Measurements from ENCODE around the gene NANOG. TPM values are rescaled to one million over a fixed set of nuclear protein-coding genes. Genes with fewer than 3 reads are reported as not detected.
"Not testable (repeated sequence)": the region's sequence is repeated elsewhere in the genome, so short reads cannot be mapped to it uniquely, and the experiment has no call there.

The NANOG gene
- total and polyA plus RNA-seq, 2 experiments from 2014 or later = 48.5 to 134 TPM

DNA sequence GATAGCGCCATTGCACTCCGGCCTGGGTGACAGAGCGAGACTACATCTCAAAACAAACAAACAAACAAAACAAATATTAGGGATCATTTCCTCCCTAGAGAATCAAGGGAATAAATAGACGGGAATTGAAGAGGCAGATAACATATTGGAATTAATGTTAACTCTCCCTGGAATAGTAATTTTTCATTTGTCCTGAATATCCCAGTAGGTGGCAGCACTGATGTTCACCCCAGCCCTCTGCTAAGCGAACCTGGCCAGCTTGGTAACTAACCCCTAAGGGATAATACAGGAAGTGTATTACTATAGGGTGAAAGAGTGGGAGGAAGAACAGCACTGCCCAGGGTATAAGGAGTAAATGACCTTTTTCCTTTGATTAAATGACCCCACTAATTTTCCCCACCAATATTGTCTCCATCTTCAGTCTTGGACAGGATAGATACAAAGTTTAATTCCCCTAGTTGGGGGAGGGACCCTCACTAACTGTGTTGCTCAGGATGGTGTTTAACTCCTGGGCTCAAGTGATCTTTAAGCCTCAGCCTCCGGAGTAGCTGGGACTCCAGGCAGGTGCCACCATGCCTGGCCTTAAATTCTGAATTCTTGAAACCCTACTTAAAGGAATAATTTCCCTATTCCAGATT, 43.0 kb downstream of the NANOG start:
- Histone ChIP-seq H3K79me2 (replicated peaks; ENCODE audit: insufficient read depth) (no peaks in the 10 kb centered on the region), H3K36me3 (ENCODE audit: insufficient read depth) (peaks cover 3% of the 10 kb centered on the region; the same call in 1 of the 2 replicates), H3K27ac (ENCODE audit: low read depth) (no peak overlapping the region), H2AFZ (no peak overlapping the region), H3K9me2 (ENCODE audit: insufficient read depth) (no peaks in the 10 kb centered on the region), H3K4me3 (no peak overlapping the region), H3K4me2 (no peak overlapping the region), H3K4me1 (ENCODE audit: insufficient read depth) (no peaks in the 10 kb centered on the region), H4K20me1 (replicated peaks; ENCODE audit: insufficient read depth) (no peaks in the 10 kb centered on the region), H3F3A (replicated peaks; ENCODE audit: low read depth) (no peaks in the 10 kb centered on the region), H3K27me3 (ENCODE audit: insufficient read depth) (no peaks in the 10 kb centered on the region)
- no peak for TF ChIP-seq EZH2 (IDR thresholded peaks at IDR 0.05; ENCODE audit: low read depth, unreplicated experiment)
- TF ChIP-seq, protein P1, sequence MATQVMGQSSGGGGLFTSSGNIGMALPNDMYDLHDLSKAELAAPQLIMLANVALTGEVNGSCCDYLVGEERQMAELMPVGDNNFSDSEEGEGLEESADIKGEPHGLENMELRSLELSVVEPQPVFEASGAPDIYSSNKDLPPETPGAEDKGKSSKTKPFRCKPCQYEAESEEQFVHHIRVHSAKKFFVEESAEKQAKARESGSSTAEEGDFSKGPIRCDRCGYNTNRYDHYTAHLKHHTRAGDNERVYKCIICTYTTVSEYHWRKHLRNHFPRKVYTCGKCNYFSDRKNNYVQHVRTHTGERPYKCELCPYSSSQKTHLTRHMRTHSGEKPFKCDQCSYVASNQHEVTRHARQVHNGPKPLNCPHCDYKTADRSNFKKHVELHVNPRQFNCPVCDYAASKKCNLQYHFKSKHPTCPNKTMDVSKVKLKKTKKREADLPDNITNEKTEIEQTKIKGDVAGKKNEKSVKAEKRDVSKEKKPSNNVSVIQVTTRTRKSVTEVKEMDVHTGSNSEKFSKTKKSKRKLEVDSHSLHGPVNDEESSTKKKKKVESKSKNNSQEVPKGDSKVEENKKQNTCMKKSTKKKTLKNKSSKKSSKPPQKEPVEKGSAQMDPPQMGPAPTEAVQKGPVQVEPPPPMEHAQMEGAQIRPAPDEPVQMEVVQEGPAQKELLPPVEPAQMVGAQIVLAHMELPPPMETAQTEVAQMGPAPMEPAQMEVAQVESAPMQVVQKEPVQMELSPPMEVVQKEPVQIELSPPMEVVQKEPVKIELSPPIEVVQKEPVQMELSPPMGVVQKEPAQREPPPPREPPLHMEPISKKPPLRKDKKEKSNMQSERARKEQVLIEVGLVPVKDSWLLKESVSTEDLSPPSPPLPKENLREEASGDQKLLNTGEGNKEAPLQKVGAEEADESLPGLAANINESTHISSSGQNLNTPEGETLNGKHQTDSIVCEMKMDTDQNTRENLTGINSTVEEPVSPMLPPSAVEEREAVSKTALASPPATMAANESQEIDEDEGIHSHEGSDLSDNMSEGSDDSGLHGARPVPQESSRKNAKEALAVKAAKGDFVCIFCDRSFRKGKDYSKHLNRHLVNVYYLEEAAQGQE (IDR thresholded peaks at IDR 0.05; ENCODE audit: unreplicated experiment) = no peak
- TF ChIP-seq EZH2phosphoT487 (IDR thresholded peaks at IDR 0.05; ENCODE audit: unreplicated experiment) = no peak
- TF ChIP-seq, protein P2, sequence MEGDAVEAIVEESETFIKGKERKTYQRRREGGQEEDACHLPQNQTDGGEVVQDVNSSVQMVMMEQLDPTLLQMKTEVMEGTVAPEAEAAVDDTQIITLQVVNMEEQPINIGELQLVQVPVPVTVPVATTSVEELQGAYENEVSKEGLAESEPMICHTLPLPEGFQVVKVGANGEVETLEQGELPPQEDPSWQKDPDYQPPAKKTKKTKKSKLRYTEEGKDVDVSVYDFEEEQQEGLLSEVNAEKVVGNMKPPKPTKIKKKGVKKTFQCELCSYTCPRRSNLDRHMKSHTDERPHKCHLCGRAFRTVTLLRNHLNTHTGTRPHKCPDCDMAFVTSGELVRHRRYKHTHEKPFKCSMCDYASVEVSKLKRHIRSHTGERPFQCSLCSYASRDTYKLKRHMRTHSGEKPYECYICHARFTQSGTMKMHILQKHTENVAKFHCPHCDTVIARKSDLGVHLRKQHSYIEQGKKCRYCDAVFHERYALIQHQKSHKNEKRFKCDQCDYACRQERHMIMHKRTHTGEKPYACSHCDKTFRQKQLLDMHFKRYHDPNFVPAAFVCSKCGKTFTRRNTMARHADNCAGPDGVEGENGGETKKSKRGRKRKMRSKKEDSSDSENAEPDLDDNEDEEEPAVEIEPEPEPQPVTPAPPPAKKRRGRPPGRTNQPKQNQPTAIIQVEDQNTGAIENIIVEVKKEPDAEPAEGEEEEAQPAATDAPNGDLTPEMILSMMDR (conservative IDR thresholded peaks at IDR 0.05; ENCODE audit: low read depth in 2 of 2) = peak; percentile 82 to 85
- no peak for TF ChIP-seq JUNB (IDR thresholded peaks at IDR 0.05; ENCODE audit: unreplicated experiment)
- no peak for TF ChIP-seq NANOG (IDR thresholded peaks at IDR 0.05; ENCODE audit: borderline replicate concordance)
- TF ChIP-seq POLR2AphosphoS5 (IDR thresholded peaks at IDR 0.05; ENCODE audit: low read depth) = no peak
- Mint-ChIP-seq H3K4me1 (peaks cover 9% of the 10 kb centered on the region), H3K9me3 (no peaks in the 10 kb centered on the region; the same call in 2 of the 3 replicates), H3K27me3 (ENCODE audit: insufficient read depth, low read depth, poor library complexity) (peaks cover 18% of the 10 kb centered on the region), H3K27ac (no peak overlapping the region), H3K4me3 (no peak overlapping the region), H3K36me3 (ENCODE audit: low read depth) (no peaks in the 10 kb centered on the region)
- ATAC-seq (peak; percentile 97), DNase-seq (ENCODE audit: low spot score) (peak; percentile 86)

DNA sequence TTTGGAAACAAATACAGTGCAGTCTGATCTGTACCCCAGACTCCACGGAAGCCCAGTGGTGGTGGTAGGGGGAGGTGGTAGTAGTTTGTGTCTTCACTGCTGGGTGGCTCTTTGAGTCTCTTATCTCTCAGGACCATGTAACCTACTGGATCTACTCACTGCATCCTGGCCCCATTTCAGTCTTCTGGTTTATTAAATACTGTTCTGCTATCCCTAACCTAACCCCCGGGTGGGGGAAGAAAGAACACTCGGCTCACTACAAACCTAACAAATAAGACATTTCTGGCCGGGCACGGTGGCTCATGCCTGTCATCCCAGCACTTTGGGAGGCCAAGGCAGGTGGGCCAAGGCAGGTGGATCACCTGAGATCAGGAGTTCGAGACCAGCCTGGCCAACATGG, 44.0 kb downstream of the NANOG start:
- DNase-seq (ENCODE audit: low spot score); H2AFZ ChIP-seq; H3K4me1 Mint-ChIP-seq; ATAC-seq; H3K27me3 ChIP-seq (ENCODE audit: insufficient read depth); H3K9me2 ChIP-seq (ENCODE audit: insufficient read depth); H3K9me3 Mint-ChIP-seq; H3K4me3 ChIP-seq; H3K27ac Mint-ChIP-seq; H3K4me3 Mint-ChIP-seq; H3K79me2 ChIP-seq (replicated peaks; ENCODE audit: insufficient read depth); H3K27ac ChIP-seq (ENCODE audit: low read depth); H3K36me3 Mint-ChIP-seq (ENCODE audit: low read depth); H3K36me3 ChIP-seq (ENCODE audit: insufficient read depth); H4K20me1 ChIP-seq (replicated peaks; ENCODE audit: insufficient read depth); H3K4me1 ChIP-seq (ENCODE audit: insufficient read depth); H3F3A ChIP-seq (replicated peaks; ENCODE audit: low read depth); H3K4me2 ChIP-seq: not testable (repeated sequence)
- peaks cover 15% of the 10 kb centered on the region for H3K27me3 Mint-ChIP-seq (ENCODE audit: insufficient read depth, low read depth, poor library complexity)

All from GM23338 (cell line).